GM12891 (cell line): ENCODE measurements around the gene CCDC194.
"Not testable (repeated sequence)": the region's sequence is repeated elsewhere in the genome, so short reads cannot be mapped to it uniquely, and the experiment has no call there.

Experiments used
- POLR2AphosphoS5 ChIP-seq: IDR thresholded peaks from 2 replicates; pipeline ENCODE4 v1.6.1; 2011; ENCODE audit warnings: low read depth, low read length, control low read depth
- SPI1 ChIP-seq: IDR thresholded peaks from 2 replicates; pipeline ENCODE4 v1.6.1; 2011; ENCODE audit warnings: low read depth, low read length, control low read depth

DNA sequence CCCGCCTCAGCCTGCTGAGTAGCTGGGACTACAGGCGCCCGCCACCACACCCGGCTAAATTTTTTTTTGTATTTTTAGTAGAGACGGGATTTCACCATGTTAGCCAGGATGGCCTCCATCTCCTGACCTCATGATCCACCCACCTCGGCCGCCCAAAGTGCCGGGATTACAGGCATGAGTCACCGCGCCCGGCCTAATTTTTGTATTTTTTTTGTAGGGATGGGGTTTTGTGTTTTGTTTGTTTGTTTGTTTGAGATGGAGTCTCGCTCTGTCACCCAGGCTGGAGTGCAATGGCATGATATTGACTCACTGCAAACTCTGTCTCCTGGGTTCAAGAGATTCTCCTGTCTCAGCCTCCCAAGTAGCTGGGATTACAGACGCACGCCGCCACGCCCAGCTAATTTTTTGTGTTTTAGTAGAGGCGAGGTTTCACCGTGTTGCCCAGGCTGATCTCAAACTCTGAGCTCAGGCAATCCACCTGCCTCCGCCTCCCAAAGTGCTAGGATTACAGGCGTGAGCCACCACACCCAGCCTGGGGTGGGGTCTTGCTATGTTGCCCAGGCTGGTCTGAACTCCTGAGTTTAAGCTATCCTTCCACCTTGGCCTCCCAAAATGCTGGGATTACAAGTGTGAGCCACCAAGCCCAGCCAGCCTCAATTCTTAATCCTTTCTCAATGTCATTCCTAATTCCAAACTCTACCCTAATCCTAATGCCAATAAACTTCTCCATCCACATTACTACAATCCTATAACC, 30.0 kb downstream of the CCDC194 start:
- TF ChIP-seq POLR2AphosphoS5, SPI1: not testable (repeated sequence)
